GM21515 (cell line): ENCODE data around the gene ALDH3A1.

Experiments
- ATAC-seq: cut with Tn5 transposase; IDR thresholded peaks from one replicate; pipeline ENCODE4 v1.9.1; 2021; ENCODE audit not compliant: unreplicated experiment

The ALDH3A1 gene

DNA sequence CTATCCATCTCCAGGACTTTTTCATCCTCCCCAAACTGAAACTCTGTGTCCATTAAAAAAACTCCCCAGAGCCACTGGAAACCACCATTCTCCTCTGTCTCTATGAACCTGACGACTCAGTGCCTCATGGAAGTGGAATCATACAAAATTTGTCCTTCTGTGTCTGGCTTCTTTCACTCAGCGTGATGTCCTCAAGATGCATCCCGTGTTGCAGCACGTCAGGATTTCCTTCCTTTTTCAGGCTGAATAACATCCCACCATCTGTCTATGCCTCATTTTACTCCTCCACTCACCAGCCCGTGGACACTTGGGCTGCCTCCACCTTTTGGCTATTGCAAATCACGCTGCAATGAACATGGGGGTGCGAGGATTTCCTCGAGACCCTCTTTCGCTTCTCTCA is 12.6 kb upstream of the ALDH3A1 start:
- no peak for ATAC-seq

DNA sequence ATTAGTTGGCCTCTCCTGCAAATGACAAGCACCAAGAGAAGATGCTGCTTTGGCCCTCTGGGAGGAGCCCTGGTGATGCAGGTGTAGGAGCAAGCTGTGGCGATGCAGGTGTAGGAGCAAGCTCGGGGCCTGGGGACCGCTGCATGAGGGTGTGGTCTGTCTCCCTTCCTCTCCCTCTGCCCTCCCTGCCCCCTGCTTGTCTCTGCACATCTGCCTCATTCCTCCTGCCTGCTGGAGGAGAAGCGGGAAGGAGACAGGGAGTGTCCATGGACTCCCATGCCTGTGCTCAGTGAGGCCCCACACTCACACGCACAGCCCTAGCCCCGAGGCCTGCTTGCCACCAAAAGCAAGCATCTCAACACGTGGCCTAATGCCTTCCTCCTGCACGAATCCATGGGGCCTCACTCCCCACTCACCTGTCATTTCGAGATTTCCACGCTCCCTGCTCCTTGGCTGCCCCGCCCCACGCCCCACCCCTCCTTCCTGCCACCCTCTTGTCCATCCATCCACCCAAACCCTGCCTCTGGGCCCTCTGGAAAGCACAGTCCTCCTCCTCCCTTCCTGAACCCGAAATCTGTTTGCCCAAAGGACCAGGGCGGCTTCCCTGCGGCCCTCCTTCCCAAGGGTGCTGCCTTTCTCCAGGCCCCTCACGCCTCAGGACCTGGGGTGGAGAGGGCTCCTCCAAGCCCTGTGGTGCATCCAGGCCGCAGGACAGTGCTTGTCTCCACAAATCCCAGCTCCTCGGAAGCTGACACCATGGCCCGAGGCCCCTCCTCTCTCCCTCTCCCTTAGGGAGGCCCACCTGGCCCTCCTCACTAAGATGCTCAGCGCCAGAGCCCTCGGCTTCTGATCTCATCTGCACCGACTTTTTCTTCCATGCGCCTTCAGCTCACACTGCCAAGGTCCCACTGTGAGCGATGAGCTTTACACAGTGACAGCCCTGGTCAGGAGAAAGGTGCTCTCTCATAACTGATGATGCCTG is 11.8 kb upstream of the ALDH3A1 start:
- ATAC-seq: no peak

DNA sequence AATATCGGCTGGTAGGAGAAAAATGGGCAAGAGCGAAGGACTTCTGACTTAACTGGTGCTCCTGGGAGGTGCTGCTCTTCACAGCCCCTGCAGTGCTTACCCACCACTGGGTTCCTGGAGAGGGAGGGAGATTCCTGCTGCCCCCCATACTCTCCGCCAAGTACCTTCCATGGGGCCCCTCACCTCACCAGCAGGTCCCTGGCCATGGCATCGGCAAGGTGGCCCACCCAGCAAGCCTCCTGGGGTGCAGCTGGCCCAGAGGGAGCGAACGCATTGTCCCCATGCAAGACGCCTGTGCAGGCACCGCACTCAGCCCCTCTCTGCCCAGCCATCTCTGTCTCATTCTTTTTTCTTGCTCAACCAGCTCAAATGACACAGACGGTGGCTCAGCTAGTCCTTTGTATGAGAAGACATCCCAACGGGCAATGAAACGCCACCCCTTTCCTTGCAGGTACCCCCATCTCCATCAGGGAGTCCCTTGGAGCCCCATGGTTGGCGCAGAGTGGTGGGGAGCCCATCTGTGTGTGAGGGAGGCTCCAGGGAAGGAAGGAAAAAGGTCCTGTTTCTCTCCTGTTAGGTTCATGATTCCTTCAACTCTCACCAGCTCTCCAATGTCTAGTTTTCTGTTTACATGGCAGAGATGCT is 9.6 kb upstream of the ALDH3A1 start:
- ATAC-seq: no peak

DNA sequence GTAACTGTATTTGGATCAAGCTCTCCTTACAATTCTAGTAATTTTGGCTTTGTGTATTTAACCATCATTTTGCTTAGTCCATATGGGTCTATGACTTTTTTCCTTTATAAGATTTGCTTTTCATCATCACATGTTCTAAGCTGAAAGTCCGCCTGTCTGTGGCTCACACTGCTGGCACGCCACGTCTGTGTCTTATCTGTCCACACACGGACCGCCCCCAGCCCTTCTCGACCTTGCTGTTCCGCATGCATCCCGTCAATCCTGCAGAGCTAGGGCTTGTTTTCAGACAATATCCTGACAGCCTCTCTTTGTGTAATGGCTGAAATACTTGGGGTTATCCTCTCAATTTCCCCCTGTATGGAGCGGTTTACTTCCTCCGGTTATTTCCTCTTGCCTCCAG is 8.4 kb upstream of the ALDH3A1 start:
- ATAC-seq: no peak

DNA sequence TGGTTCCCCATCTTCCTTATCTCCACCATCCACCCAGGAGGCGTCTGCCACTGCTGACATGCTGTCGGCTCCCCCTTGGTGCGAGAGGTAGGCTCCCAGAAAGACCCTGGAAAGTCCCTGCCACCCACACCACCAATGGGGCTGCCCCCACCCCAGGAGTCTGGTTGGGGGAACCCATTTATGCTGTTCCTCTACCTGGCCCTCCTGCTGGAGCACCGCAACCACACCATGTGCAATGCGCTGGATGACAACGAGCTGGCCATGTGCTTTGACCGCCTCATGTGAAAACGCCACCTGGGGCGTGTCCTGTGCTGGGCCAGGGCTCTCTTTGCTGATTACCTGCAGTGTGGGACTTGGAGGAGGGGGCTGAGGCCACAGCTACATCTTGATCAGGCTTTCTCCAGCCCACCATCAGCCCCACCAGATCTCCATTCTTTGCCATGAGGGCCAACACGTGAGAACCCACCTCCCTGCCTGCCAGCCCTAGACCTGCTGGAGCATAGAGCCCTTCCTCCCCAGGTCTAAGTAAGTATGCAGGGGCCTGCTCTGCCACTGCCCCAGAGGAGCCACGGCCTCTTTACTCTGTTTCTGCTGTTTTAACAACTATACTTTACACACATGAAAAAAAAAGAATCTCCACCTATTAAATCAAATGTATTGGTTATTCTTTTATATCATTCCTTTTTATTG is 7.9 kb upstream of the ALDH3A1 start:
- ATAC-seq: no peak

DNA sequence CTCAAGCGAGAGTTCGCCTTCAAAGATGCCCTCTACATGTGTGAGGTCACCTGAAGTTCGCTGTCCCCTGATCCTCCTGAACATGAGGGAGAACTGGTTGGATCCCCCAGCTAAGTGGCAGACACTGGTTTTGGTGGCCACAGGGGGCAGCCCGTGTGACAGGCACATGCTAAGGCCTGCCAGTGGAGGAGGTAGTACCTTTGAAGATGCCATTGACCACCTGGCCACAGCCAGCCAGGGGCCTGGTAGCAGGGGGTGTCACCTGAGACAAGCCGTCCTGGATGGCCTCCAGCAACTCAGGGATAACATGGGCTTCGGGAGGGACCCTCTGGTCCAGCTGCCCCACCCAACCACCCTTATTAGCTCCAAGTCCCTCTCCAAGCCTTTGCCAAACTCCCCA is 7.3 kb upstream of the ALDH3A1 start:
- no peak for ATAC-seq

GRCh38 chr17:19753661-19754463 is 5.8 kb upstream of the ALDH3A1 start:
- ATAC-seq: no peak

DNA sequence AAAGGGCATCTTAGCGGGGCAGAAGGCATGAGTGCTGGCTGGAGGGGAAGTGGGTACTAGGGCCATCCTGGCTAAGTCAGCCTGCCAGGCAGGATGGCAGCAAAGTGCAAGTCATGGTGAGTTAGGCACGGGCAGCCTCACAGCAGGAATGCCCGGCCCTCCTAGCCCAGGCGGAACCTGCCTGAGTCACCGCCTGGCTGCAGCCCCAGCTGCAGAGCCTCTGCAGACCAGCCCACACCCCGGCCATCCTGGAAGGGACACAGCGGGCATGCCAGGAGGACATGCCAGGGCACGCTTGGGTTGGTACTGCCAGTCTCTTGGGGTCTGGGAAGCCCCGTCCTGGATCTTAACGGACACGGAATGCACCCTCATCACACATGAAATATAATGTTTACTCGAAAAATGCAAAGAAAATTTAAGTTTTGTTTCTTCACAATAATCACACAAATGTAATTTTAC is 5.0 kb upstream of the ALDH3A1 start:
- ATAC-seq: no peak

DNA sequence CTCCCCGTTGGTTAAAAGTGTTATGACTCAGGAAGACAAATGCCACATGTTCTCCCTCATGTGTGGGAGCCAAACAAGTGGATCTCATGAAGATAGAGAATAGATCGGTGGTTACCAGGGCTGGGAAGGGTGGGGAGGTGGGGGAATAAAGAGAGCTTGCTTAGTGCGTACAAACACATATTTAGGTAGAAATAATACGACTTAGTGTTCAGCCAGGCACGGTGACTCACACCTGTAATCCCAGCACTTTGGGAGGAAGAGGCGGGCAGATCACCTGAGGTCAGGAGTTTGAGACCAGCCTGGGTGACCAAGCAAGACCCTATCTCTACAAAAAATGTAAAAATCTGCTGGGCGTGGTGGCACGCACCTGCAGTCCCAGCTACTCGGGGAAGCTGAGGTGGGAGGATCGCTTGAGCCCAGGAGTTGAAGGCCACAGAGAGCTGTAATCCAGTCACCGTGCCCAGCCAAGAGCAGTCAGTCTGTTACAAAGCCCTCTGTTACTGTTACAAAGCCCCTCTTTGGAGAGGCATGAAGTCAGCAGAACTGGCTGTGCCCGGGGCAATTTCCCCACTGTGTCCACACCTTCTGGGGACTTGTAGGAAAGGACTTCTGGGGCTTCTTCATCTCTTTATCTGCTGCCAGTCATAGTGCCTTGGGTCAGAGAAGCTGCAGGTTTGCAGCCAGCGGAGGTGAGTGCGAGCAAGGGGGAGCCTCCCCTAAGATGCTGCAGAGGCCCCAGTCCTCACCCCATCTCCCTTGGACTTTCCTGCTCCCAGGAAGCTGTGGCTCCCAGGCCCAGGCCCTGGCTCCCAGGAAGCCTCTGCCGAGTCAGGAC is 4.3 kb upstream of the ALDH3A1 start:
- ATAC-seq: no peak

GRCh38 chr17:19750835-19751234 is 2.7 kb upstream of the ALDH3A1 start:
- no peak for ATAC-seq

GRCh38 chr17:19750020-19750572 is 2.0 kb upstream of the ALDH3A1 start:
- no peak for ATAC-seq

GRCh38 chr17:19748807-19749193 is 702 bp upstream of the ALDH3A1 start:
- ATAC-seq: no peak

DNA sequence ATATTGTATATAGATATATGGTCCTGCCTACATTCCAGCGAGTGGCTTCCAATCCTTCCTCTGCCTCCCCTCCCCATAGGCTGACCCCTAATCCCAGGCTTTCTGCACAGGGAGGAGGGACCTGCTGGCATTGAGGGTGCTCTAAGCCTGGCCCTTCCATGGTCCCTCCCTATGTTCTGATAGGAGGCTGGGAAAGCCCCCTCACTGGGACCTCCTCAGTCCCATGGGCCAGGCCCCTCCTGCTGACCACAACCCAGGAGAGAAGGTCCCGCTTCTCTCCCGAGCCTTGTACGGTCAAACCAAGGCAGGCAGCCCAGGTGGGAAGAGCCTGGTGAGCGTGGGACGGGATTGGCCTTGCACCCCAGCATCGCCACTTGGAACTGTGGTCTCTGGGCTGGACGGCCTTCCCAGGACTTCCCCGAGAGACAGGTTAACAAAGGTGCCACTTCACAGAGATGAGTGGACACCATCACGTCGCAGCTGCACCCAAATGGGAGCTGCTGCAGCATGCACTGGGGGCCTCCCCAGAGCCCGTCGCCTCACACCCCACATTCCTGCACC is 859 bp downstream of the ALDH3A1 start:
- ATAC-seq: no peak

DNA sequence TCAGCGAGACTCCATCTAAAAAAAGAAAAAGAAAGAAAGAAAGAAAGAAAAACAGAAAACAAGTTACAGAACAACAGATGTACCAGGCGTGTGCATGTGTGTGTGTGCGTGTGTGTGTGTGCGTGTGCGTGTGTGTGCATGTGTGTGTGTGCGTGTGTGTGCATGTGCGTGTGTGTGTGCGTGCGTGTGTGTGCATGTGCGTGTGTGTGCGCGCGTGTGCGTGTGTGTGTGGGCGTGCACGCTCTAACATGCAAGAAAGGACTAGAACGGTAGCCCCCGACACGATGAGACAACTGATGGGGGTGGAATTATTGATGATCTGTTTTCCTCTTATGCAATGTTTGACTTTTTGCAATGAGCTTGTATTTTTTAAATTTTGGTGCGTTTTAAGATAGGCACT is 1.6 kb downstream of the ALDH3A1 start:
- ATAC-seq: no peak

DNA sequence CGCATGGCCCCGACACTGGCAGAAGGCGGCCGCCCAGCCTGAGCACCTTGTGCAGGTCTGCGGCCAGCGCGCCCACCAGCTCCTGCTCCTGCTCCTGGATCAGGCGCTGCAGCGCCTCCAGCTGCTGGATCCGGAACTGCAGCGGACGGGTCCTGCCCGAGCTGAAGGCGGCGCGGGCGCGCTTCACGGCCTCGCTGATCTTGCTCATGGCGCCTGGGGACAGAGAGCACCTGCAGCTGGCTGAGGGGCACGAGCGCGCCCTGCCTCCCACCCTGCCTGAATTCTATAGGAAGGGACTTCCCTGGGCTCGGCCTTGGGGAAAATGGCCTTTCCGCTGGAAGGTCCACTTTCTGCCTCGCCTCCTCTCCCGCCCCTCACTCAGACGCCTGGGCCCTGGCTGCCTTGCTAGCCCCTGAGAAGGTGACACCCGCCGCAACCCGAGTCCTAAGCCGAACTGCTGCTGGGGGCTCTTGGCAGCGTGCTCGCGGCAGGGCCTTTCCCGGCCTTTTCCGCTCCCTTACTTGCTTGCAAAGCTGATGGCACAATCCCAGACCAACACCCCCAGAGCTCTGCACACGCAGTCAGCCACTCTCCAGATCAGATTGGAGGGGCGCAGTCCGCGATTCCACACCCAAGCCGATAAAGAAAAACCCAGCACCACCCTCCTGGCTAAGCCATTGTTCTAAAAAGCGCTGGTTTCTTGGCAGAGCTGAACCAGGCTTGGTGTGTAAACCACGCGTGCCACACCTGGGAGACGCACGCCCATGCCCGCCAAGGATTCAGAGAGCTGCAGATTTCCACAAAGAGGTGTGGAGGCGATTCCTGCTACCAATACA is 3.0 kb downstream of the ALDH3A1 start:
- no peak for ATAC-seq

DNA sequence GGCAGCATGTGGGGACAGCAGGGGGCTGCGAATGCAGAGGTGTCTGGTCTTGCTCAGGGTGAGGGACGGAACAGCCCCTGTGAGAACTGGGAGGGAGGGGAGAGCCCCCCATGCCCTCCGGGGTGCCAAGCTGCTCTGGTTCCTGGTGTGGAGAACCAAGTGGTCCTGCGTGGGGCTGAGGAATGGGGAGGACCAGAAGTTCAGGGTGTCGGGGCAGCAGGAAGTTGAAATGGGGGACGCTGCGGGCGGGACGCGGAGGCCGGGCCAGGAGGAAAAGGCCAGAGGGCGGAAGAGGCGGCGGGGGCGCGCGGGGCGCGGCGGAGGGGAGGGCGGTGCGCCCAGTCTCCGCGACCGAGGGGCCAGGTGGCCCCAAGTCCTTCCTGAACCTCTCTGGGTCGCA is 3.6 kb downstream of the ALDH3A1 start:
- ATAC-seq: no peak

DNA sequence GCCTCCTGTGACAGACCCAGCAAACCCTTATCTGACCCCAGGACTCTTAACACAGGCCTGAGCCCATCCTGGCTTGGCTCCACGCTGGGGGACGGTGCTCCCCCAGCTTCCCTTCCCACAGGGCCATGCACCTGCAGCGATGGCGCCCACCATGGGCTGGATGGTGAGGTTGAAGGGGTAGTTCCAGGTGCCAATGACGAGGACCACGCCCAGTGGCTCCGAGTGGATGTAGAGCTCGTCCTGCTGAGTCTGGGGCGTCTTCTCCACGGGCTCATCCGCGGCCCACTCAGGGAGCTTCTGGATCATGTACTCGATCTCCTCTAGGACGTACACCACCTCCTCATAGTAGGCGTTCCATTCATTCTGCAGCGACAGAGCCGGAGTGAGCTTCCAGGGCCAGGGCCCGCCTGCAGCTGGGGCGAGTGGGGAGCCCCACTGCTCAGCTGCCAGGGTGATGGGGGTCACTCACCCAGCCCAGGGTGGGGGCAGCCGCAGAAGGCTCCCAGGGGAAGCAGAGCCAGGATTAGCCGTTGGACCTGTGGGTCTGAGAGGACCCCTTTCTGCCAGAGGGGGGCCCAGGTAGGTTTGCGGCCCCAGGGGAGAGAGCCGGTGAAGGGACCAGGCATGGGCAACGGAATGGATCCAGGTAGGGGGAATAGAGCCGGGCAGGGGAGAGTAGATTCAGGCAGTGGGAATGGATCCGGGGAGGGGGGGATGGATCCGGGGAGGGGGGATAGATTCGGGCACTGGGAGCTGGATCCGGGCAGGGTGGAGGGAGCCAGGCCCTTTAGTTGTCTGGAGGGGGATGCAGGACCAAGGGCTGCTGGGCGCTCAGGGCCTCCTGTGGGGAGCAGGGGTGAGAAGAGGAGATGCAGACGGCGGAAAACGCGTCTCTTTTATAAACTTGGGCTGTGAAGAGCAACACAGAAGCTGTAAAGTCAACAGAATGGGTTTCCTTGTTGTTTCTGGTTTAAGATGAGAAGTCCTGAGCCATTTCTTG is 4.7 kb downstream of the ALDH3A1 start:
- no peak for ATAC-seq
